Activated naive CD4-positive, alpha-beta T cell treated with anti-CD3 and anti-CD28 coated beads, Interleukin-2, amount 50 U/mL, for 72 hours (primary cell): ENCODE results near the gene PLEKHN1. TPM values are rescaled to one million over a fixed set of nuclear protein-coding genes. Genes with fewer than 3 reads are reported as not detected.
A peak's percentile ranks its signal among the peaks of the same experiment; 100 is the strongest.
"Not testable (repeated sequence)": the region's sequence is repeated elsewhere in the genome, so short reads cannot be mapped to it uniquely, and the experiment has no call there.

ENCODE experiments used
- ATAC-seq, 2 donors: fragments of 150-1000 bp; cut with Tn5 transposase; 2 replicates each; pipeline ENCODE4 v1.10.0; 2021; ENCODE audit warnings: mild to moderate bottlenecking in 2 of 2, moderate library complexity in 2 of 2
- DNase-seq, 2 donors: peaks; one replicate each; pipeline ENCODE4 v3.0.0; 2021 to 2022; ENCODE audit warnings: low spot score in 2 of 2
- H3K27ac Mint-ChIP-seq, 2 donors: one replicate each; pipeline ENCODE4 v1.8.0; 2022; ENCODE audit warnings: mild to moderate bottlenecking in 2 of 2, mixed read lengths in 2 of 2
- H3K36me3 Mint-ChIP-seq, 2 donors: one replicate each; pipeline ENCODE4 v1.8.0; 2022; ENCODE audit warnings: mixed read lengths in 2 of 2
- H3K9me3 Mint-ChIP-seq, 2 donors: one replicate each; pipeline ENCODE4 v1.8.0; 2022; ENCODE audit warnings: mixed read lengths in 2 of 2
- total RNA-seq, 2 donors: library from RNA; stranded (reverse); gene quantifications; one replicate each; pipeline ENCODE4 v1.2.3, GENCODE V29; 2022

The PLEKHN1 gene
- total RNA-seq, 2 donors from 2014 or later, result 1.9 to 5.0 TPM

GRCh38 chr1:938711-939489 is 27.4 kb upstream of the PLEKHN1 start:
- H3K27ac Mint-ChIP-seq, result no peak overlapping the region
- no peaks in the 10 kb centered on the region for H3K9me3 Mint-ChIP-seq
- H3K36me3 Mint-ChIP-seq, result no peaks in the 10 kb centered on the region
- no peak for ATAC-seq
- no peak for DNase-seq

- ATAC-seq (no peak), DNase-seq (no peak)
- Mint-ChIP-seq H3K9me3 (no peaks in the 10 kb centered on the region), H3K36me3 (peaks cover 0 to 6% of the 10 kb centered on the region in 2 donors), H3K27ac (no peak overlapping the region)
Measured at GRCh38 chr1:939511-940106, 26.7 kb upstream of the PLEKHN1 start.

GRCh38 chr1:940107-941014 is 25.9 kb upstream of the PLEKHN1 start:
- H3K36me3 Mint-ChIP-seq, result peaks cover 0 to 10% of the 10 kb centered on the region in 2 donors
- H3K27ac Mint-ChIP-seq, result no peak overlapping the region
- peak; percentile 6 to 19 for ATAC-seq
- H3K9me3 Mint-ChIP-seq, result no peaks in the 10 kb centered on the region
- no peak for DNase-seq

- DNase-seq (no peak), ATAC-seq (peak in 1 of 2 donors; percentile 12)
- Mint-ChIP-seq H3K36me3 (peaks cover 0 to 10% of the 10 kb centered on the region in 2 donors), H3K27ac (no peak overlapping the region), H3K9me3 (no peaks in the 10 kb centered on the region)
Measured at GRCh38 chr1:941015-941587, 25.2 kb upstream of the PLEKHN1 start.

GRCh38 chr1:941588-942383 is 24.5 kb upstream of the PLEKHN1 start:
- ATAC-seq (peak; percentile 28), DNase-seq (no peak)
- Mint-ChIP-seq H3K27ac (no peak overlapping the region), H3K36me3 (peaks cover 0 to 10% of the 10 kb centered on the region in 2 donors), H3K9me3 (no peaks in the 10 kb centered on the region)

- no peaks in the 10 kb centered on the region for H3K9me3 Mint-ChIP-seq
- ATAC-seq (no peak), DNase-seq (no peak)
- no peak overlapping the region for H3K27ac Mint-ChIP-seq
- peaks cover 0 to 10% of the 10 kb centered on the region in 2 donors for H3K36me3 Mint-ChIP-seq
Measured at GRCh38 chr1:942411-942821, 23.9 kb upstream of the PLEKHN1 start.

DNA sequence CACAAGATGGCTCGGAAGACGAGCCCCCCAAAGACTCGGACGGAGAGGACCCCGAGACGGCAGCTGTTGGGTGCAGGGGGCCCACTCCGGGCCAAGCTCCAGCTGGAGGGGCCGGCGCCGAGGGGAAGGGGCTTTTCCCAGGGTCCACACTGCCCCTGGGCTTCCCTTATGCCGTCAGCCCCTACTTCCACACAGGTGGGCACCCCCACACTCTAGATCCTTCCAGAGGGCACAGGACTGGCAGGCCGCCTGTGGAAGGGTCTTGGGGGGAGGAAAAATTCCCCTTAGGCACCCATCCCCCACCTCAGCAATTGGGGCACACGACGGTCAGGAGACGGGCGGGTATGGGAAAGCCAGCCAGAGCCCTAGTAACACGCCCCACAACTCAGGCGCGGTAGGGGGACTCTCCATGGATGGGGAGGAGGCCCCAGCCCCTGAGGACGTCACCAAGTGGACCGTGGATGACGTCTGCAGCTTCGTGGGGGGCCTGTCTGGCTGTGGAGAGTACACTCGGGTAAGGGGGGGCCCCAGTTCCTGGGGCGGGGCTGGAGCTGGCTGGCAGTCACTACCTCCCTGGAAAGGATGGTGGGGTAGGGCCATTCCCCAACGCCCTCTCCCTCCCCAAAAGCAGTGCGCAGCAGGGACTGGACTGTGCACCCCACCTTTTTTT is 23.3 kb upstream of the PLEKHN1 start:
- peaks cover 0 to 10% of the 10 kb centered on the region in 2 donors for H3K36me3 Mint-ChIP-seq
- no peak overlapping the region for H3K27ac Mint-ChIP-seq
- DNase-seq, result no peak
- ATAC-seq, result no peak
- no peaks in the 10 kb centered on the region for H3K9me3 Mint-ChIP-seq

- DNase-seq (no peak), ATAC-seq (no peak)
- H3K9me3 Mint-ChIP-seq, result no peaks in the 10 kb centered on the region
- H3K36me3 Mint-ChIP-seq, result peaks cover 0 to 10% of the 10 kb centered on the region in 2 donors
- no peak overlapping the region for H3K27ac Mint-ChIP-seq
Measured at GRCh38 chr1:943545-944340, 22.5 kb upstream of the PLEKHN1 start.

GRCh38 chr1:944341-945325 is 21.6 kb upstream of the PLEKHN1 start:
- no peak for DNase-seq
- no peak overlapping the region for H3K27ac Mint-ChIP-seq
- peaks cover 6 to 15% of the 10 kb centered on the region in 2 donors for H3K36me3 Mint-ChIP-seq
- H3K9me3 Mint-ChIP-seq, result no peaks in the 10 kb centered on the region
- ATAC-seq, result no peak

- ATAC-seq (no peak), DNase-seq (no peak)
- H3K36me3 Mint-ChIP-seq, result peaks cover 18 to 27% of the 10 kb centered on the region in 2 donors
- no peaks in the 10 kb centered on the region for H3K9me3 Mint-ChIP-seq
- H3K27ac Mint-ChIP-seq, result no peak overlapping the region
Measured at GRCh38 chr1:945688-946556, 20.4 kb upstream of the PLEKHN1 start.

DNA sequence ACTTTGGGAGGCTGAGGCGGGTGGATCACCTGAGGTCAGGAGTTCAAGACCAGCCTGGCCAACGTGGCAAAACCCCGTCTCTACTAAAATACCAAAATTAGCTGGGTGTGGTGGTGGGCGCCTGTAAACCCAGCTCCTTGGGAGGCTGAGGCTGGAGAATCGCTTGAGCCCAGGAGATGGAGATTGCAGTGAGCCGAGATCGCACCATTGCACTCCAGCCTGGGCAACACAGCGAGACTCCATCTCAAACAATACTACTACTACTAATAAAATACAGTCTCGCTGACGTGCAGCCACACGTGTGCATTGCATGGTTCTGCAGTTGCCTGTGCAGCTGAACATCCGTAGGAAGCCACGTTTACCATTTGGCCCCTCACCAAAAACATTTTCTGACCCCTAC is 19.5 kb upstream of the PLEKHN1 start:
- DNase-seq, H3K27ac Mint-ChIP-seq, H3K9me3 Mint-ChIP-seq, ATAC-seq: not testable (repeated sequence)
- peaks cover 18 to 27% of the 10 kb centered on the region in 2 donors for H3K36me3 Mint-ChIP-seq

GRCh38 chr1:947958-948357 is 18.3 kb upstream of the PLEKHN1 start:
- ATAC-seq (no peak), DNase-seq (no peak)
- H3K36me3 Mint-ChIP-seq, result peaks cover 19 to 27% of the 10 kb centered on the region in 2 donors
- no peaks in the 10 kb centered on the region for H3K9me3 Mint-ChIP-seq
- no peak overlapping the region for H3K27ac Mint-ChIP-seq

DNA sequence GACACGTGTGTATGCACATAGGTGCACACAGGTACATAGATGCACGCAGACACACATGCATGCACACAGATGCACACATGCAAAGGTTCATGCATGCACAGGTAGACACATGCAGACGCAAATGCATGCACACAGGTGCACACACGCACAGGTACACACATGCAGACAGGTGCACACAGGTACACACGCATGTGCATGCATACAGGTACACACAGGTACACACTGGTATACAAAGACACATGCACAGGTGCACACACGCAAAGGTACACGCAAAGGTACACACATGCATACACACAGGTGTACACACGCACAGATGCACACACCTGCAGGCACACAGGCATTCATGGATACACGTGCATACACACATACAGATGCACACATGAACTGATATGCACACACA is 16.0 kb upstream of the PLEKHN1 start:
- peaks cover 21 to 33% of the 10 kb centered on the region in 2 donors for H3K36me3 Mint-ChIP-seq
- ATAC-seq (no peak), DNase-seq (no peak)
- no peak overlapping the region for H3K27ac Mint-ChIP-seq
- no peaks in the 10 kb centered on the region for H3K9me3 Mint-ChIP-seq
